ENCODE results near the gene FSTL5. TPM values are rescaled to one million over a fixed set of nuclear protein-coding genes. Genes with fewer than 3 reads are reported as not detected.

Gene FSTL5
- total and polyA plus RNA-seq, 4 donors: 0.01 to 0.08 TPM; not detected in 2

DNA sequence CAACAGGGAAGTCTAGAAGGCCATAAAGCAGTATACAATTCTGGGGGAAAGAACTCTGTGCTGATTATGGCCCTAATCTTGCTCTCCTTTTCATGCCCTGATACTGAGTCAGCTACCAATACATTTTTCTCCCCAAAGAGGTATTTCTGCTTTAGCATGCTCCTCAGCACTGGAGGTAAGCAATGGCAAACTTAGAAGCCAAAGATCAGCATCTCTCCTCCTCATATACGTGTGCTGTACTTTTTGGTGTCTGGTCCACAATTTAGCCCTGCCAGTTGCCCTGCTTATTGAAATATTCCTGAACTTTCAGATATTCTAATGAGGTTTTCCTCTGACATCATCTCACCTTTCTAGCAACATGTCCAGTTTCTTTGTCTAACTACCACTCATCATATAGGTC lies 226.2 kb downstream of the FSTL5 start:
- H3K9me3 ChIP-seq (ENCODE audit: control insufficient read depth in 4 of 4, low read length in 3 of 4): no peaks in the 10 kb centered on the region
- no peak for DNase-seq (ENCODE audit: low spot score)
- TF ChIP-seq, protein P1, sequence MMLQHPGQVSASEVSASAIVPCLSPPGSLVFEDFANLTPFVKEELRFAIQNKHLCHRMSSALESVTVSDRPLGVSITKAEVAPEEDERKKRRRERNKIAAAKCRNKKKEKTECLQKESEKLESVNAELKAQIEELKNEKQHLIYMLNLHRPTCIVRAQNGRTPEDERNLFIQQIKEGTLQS (IDR thresholded peaks at IDR 0.05): no peak
- TF ChIP-seq SP1 (IDR thresholded peaks at IDR 0.05) (no peak), FOXA1 (IDR thresholded peaks at IDR 0.05) (no peak), TAF1 (conservative IDR thresholded peaks at IDR 0.05) (no peak), RAD21 (IDR thresholded peaks at IDR 0.05) (no peak), RXRA (IDR thresholded peaks at IDR 0.05) (no peak), YY1 (IDR thresholded peaks at IDR 0.05) (no peak), EGR1 (IDR thresholded peaks at IDR 0.05; ENCODE audit: low read depth in 2 of 2) (no peak), FOXA2 (IDR thresholded peaks at IDR 0.05) (no peak), JUND (IDR thresholded peaks at IDR 0.05) (no peak), HNF4G (IDR thresholded peaks at IDR 0.05) (no peak), NR2F2 (IDR thresholded peaks at IDR 0.05) (no peak), HNF4A (conservative IDR thresholded peaks at IDR 0.05) (no peak), GABPA (IDR thresholded peaks at IDR 0.05 in 1 of 2, conservative IDR thresholded peaks at IDR 0.05 in 1 of 2) (no peak)
- TF ChIP-seq, protein P2, sequence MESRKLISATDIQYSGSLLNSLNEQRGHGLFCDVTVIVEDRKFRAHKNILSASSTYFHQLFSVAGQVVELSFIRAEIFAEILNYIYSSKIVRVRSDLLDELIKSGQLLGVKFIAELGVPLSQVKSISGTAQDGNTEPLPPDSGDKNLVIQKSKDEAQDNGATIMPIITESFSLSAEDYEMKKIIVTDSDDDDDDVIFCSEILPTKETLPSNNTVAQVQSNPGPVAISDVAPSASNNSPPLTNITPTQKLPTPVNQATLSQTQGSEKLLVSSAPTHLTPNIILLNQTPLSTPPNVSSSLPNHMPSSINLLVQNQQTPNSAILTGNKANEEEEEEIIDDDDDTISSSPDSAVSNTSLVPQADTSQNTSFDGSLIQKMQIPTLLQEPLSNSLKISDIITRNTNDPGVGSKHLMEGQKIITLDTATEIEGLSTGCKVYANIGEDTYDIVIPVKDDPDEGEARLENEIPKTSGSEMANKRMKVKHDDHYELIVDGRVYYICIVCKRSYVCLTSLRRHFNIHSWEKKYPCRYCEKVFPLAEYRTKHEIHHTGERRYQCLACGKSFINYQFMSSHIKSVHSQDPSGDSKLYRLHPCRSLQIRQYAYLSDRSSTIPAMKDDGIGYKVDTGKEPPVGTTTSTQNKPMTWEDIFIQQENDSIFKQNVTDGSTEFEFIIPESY (IDR thresholded peaks at IDR 0.05): no peak
- TF ChIP-seq, protein P3, sequence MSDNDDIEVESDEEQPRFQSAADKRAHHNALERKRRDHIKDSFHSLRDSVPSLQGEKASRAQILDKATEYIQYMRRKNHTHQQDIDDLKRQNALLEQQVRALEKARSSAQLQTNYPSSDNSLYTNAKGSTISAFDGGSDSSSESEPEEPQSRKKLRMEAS (IDR thresholded peaks at IDR 0.05): no peak
- TF ChIP-seq, protein P4, sequence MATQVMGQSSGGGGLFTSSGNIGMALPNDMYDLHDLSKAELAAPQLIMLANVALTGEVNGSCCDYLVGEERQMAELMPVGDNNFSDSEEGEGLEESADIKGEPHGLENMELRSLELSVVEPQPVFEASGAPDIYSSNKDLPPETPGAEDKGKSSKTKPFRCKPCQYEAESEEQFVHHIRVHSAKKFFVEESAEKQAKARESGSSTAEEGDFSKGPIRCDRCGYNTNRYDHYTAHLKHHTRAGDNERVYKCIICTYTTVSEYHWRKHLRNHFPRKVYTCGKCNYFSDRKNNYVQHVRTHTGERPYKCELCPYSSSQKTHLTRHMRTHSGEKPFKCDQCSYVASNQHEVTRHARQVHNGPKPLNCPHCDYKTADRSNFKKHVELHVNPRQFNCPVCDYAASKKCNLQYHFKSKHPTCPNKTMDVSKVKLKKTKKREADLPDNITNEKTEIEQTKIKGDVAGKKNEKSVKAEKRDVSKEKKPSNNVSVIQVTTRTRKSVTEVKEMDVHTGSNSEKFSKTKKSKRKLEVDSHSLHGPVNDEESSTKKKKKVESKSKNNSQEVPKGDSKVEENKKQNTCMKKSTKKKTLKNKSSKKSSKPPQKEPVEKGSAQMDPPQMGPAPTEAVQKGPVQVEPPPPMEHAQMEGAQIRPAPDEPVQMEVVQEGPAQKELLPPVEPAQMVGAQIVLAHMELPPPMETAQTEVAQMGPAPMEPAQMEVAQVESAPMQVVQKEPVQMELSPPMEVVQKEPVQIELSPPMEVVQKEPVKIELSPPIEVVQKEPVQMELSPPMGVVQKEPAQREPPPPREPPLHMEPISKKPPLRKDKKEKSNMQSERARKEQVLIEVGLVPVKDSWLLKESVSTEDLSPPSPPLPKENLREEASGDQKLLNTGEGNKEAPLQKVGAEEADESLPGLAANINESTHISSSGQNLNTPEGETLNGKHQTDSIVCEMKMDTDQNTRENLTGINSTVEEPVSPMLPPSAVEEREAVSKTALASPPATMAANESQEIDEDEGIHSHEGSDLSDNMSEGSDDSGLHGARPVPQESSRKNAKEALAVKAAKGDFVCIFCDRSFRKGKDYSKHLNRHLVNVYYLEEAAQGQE (IDR thresholded peaks at IDR 0.05): no peak
- TF ChIP-seq, protein P5, sequence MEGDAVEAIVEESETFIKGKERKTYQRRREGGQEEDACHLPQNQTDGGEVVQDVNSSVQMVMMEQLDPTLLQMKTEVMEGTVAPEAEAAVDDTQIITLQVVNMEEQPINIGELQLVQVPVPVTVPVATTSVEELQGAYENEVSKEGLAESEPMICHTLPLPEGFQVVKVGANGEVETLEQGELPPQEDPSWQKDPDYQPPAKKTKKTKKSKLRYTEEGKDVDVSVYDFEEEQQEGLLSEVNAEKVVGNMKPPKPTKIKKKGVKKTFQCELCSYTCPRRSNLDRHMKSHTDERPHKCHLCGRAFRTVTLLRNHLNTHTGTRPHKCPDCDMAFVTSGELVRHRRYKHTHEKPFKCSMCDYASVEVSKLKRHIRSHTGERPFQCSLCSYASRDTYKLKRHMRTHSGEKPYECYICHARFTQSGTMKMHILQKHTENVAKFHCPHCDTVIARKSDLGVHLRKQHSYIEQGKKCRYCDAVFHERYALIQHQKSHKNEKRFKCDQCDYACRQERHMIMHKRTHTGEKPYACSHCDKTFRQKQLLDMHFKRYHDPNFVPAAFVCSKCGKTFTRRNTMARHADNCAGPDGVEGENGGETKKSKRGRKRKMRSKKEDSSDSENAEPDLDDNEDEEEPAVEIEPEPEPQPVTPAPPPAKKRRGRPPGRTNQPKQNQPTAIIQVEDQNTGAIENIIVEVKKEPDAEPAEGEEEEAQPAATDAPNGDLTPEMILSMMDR (IDR thresholded peaks at IDR 0.05; ENCODE audit: low read depth, low read length, missing input control): no peak
- H3K36me3 ChIP-seq (ENCODE audit: control insufficient read depth in 4 of 4, insufficient read depth in 3 of 4, low read depth in 1 of 4, low read length in 3 of 4): no peaks in the 10 kb centered on the region
- no peak overlapping the region for H3K27ac ChIP-seq (ENCODE audit: low read depth in 1 of 2, low read length in 2 of 2)
- 88% methylated on average over 1 of the region's 1 CpG for WGBS
- peaks cover 0 to 5% (median 0%) of the 10 kb centered on the region in 4 donors for H3K27me3 ChIP-seq (ENCODE audit: control insufficient read depth in 4 of 4, insufficient read depth in 4 of 4, low read length in 3 of 4)
- H3K4me3 ChIP-seq (ENCODE audit: low read depth in 1 of 3, low read length in 3 of 3): no peak overlapping the region
- no peak overlapping the region for H3K9ac ChIP-seq (ENCODE audit: low read depth in 1 of 2, low read length in 2 of 2)
- H3K4me1 ChIP-seq (ENCODE audit: control insufficient read depth in 4 of 4, insufficient read depth in 4 of 4, low read length in 3 of 4): no peaks in the 10 kb centered on the region
